DND-41 (cell line): ENCODE measurements around the gene SFMBT2.

Experiments used
- ATAC-seq: fragments of 200-7000 bp; cut with Tn5 transposase; 3 replicates; pipeline ENCODE4 v1.9.1; 2021; ENCODE audit warnings: low read depth; ENCODE audit not compliant: insufficient read depth
- DNase-seq: peaks from one replicate; pipeline ENCODE4 v3.0.0-alpha.2; 2020
- H2AFZ ChIP-seq: 2 replicates; pipeline ENCODE4 v1.6.0; 2012; ENCODE audit warnings: low read depth, low read length
- H3K27ac ChIP-seq: 2 replicates; pipeline ENCODE4 v1.5.1; 2012; ENCODE audit warnings: low read length, inconsistent platforms
- H3K27me3 ChIP-seq: fragments of 200-600 bp; sonication (generic); 2 replicates; pipeline ENCODE4 v1.6.0; 2012; ENCODE audit warnings: low read length, mild to moderate bottlenecking, inconsistent platforms; ENCODE audit not compliant: insufficient read depth, poor library complexity
- H3K36me3 ChIP-seq: 2 replicates; pipeline ENCODE4 v1.5.1; 2012; ENCODE audit warnings: low read length, inconsistent platforms; ENCODE audit not compliant: insufficient read depth
- H3K4me1 ChIP-seq: 2 replicates; pipeline ENCODE4 v1.5.1; 2012; ENCODE audit warnings: mild to moderate bottlenecking, low read length; ENCODE audit not compliant: insufficient read depth
- H3K4me2 ChIP-seq: 2 replicates; pipeline ENCODE4 v1.6.0; 2012; ENCODE audit warnings: mild to moderate bottlenecking, moderate library complexity, low read length, inconsistent platforms; ENCODE audit not compliant: insufficient read depth
- H3K4me3 ChIP-seq, 2 experiments: fragments of 200-600 bp in 1 of 2; shearing (Covaris generic) in 1 of 2; 2 replicates each; pipeline ENCODE4 v1.5.1; 2012 to 2016; ENCODE audit warnings: inconsistent platforms in 2 of 2, low read length in 2 of 2, mild to moderate bottlenecking in 2 of 2, low read depth in 1 of 2, moderate library complexity in 1 of 2
- H3K79me2 ChIP-seq: 2 replicates; pipeline ENCODE4 v1.6.0; 2012; ENCODE audit warnings: low read length, inconsistent platforms; ENCODE audit not compliant: insufficient read depth
- H3K9ac ChIP-seq: 2 replicates; pipeline ENCODE4 v1.6.0; 2012; ENCODE audit warnings: low read depth, mild to moderate bottlenecking, inconsistent platforms, low read length, moderate library complexity
- H3K9me3 ChIP-seq: 2 replicates; pipeline ENCODE4 v1.5.1; 2012; ENCODE audit warnings: low read length, moderate library complexity, mild to moderate bottlenecking, inconsistent platforms; ENCODE audit not compliant: insufficient read depth, severe bottlenecking
- H4K20me1 ChIP-seq: 2 replicates; pipeline ENCODE4 v1.6.0; 2012; ENCODE audit warnings: low read length; ENCODE audit not compliant: insufficient read depth
- EZH2 ChIP-seq: IDR thresholded peaks from 3 replicates; pipeline ENCODE4 v1.6.1; 2012; ENCODE audit warnings: borderline replicate concordance, low read depth, mild to moderate bottlenecking, moderate library complexity, low read length, inconsistent platforms; ENCODE audit not compliant: severe bottlenecking
- TF ChIP-seq, protein P1 (sequence below): IDR thresholded peaks from 2 replicates; pipeline ENCODE4 v1.5.1; 2012; ENCODE audit warnings: borderline replicate concordance, low read length, moderate library complexity, mild to moderate bottlenecking; ENCODE audit not compliant: poor library complexity, severe bottlenecking; ENCODE audit errors: extremely low read depth

SFMBT2 gene

DNA sequence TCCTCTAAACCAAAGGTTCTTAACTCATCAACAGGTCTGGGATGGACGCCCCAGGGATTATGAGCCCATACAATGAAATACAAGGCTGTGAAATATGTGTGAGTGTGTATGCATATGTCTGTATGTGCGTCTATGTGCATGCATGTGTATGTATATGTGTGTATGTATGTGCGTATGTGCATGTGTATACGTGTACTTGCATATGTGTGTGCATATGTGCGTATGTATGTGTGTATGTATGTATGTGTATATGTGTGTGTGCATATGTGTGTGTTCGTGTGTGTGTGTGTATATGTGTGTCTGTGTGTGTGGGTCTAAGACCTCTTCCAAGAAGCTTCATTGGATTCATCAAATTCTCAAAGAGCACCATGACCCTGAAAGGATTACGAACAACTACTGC, 112.3 kb downstream of the SFMBT2 start:
- Histone ChIP-seq H3K9ac (no peak overlapping the region), H3K79me2 (peaks cover 100% of the 10 kb centered on the region), H3K9me3 (no peaks in the 10 kb centered on the region)

DNA sequence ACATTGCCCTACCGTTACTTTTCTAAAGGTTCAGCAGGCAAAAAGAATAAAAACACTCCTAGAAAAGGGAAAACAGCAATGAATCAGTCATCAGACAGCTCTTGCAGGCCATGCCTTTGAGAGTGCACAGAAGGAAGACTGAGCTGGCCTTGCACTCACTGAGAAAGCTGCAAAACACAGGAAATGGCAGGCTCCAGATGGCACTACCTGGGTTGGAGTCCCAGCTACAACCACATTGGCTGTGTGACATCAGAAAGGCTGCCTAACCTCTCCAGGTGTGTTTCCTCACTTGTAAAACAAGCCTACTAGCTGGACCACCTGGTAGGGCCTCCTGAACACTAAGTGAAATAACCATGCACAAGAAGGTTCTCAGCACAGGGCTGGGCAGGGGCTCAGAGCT, 113.7 kb downstream of the SFMBT2 start:
- DNase-seq (no peak), ATAC-seq (peak; percentile 61; the same call in 2 of the 3 replicates)
- Histone ChIP-seq H3K4me3 (no peak overlapping the region), H3K36me3 (peaks cover 32% of the 10 kb centered on the region), H3K27me3 (no peaks in the 10 kb centered on the region), H3K4me2 (no peak overlapping the region), H3K9ac (no peak overlapping the region), H3K9me3 (no peaks in the 10 kb centered on the region), H3K4me1 (no peaks in the 10 kb centered on the region), H3K79me2 (peaks cover 100% of the 10 kb centered on the region), H4K20me1 (peaks cover 79% of the 10 kb centered on the region), H2AFZ (no peak overlapping the region), H3K27ac (no peak overlapping the region)
- TF ChIP-seq, protein P1, sequence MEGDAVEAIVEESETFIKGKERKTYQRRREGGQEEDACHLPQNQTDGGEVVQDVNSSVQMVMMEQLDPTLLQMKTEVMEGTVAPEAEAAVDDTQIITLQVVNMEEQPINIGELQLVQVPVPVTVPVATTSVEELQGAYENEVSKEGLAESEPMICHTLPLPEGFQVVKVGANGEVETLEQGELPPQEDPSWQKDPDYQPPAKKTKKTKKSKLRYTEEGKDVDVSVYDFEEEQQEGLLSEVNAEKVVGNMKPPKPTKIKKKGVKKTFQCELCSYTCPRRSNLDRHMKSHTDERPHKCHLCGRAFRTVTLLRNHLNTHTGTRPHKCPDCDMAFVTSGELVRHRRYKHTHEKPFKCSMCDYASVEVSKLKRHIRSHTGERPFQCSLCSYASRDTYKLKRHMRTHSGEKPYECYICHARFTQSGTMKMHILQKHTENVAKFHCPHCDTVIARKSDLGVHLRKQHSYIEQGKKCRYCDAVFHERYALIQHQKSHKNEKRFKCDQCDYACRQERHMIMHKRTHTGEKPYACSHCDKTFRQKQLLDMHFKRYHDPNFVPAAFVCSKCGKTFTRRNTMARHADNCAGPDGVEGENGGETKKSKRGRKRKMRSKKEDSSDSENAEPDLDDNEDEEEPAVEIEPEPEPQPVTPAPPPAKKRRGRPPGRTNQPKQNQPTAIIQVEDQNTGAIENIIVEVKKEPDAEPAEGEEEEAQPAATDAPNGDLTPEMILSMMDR: no peak
- no peak for TF ChIP-seq EZH2

More for the DNA sequence above, 112.3 kb downstream of the SFMBT2 start:
- Histone ChIP-seq H3K4me2 (no peak overlapping the region), H3K4me3 (no peak overlapping the region), H3K27ac (no peak overlapping the region), H4K20me1 (peaks cover 79% of the 10 kb centered on the region), H3K27me3 (no peaks in the 10 kb centered on the region), H3K36me3 (peaks cover 33% of the 10 kb centered on the region), H3K4me1 (no peaks in the 10 kb centered on the region), H2AFZ (no peak overlapping the region)
- TF ChIP-seq EZH2: no peak
- TF ChIP-seq, protein P1: no peak
- DNase-seq: no peak
- no peak for ATAC-seq

- TF ChIP-seq, protein P1: no peak
- no peak for TF ChIP-seq EZH2
- no peak overlapping the region for H3K9ac ChIP-seq
- DNase-seq (no peak), ATAC-seq (no peak)
- H3K9me3 ChIP-seq: no peaks in the 10 kb centered on the region
- no peak overlapping the region for H2AFZ ChIP-seq
- peaks cover 79% of the 10 kb centered on the region for H4K20me1 ChIP-seq
- H3K79me2 ChIP-seq: peaks cover 100% of the 10 kb centered on the region
- peaks cover 33% of the 10 kb centered on the region for H3K36me3 ChIP-seq
- no peaks in the 10 kb centered on the region for H3K4me1 ChIP-seq
- no peaks in the 10 kb centered on the region for H3K27me3 ChIP-seq
- no peak overlapping the region for H3K27ac ChIP-seq
- H3K4me2 ChIP-seq: no peak overlapping the region
- no peak overlapping the region for H3K4me3 ChIP-seq
Observed at GRCh38 chr10:7296648-7297047, 114.2 kb downstream of the SFMBT2 start.

- no peaks in the 10 kb centered on the region for H3K27me3 ChIP-seq
- H3K9me3 ChIP-seq: no peaks in the 10 kb centered on the region
- no peaks in the 10 kb centered on the region for H3K4me1 ChIP-seq
- no peak for DNase-seq
- no peak overlapping the region for H3K4me3 ChIP-seq
- H2AFZ ChIP-seq: no peak overlapping the region
- ATAC-seq: no peak
- no peak overlapping the region for H3K4me2 ChIP-seq
- no peak overlapping the region for H3K27ac ChIP-seq
- H4K20me1 ChIP-seq: peaks cover 79% of the 10 kb centered on the region
- no peak for TF ChIP-seq EZH2
- TF ChIP-seq, protein P1: no peak
- H3K36me3 ChIP-seq: peaks cover 35% of the 10 kb centered on the region
- H3K9ac ChIP-seq: no peak overlapping the region
- peaks cover 100% of the 10 kb centered on the region for H3K79me2 ChIP-seq
Observed at GRCh38 chr10:7296076-7296475, 114.8 kb downstream of the SFMBT2 start.
